ENCODE measurements around the gene ZNF764.
A peak's percentile ranks its signal among the peaks of the same experiment; 100 is the strongest.

Gene ZNF764

GRCh38 chr16:30548416-30549253, 9.5 kb downstream of the ZNF764 start:
- 75% methylated on average over 8 of the region's 8 CpGs for WGBS
- no peak overlapping the region for H3K4me3 ChIP-seq (ENCODE audit: insufficient read depth in 1 of 2, low read depth in 1 of 2, low read length in 2 of 2)

GRCh38 chr16:30546115-30546514, 12.1 kb downstream of the ZNF764 start:
- no peak overlapping the region for H4K91ac ChIP-seq (ENCODE audit: low read length)
- H3K4me1 ChIP-seq (ENCODE audit: control insufficient read depth, insufficient read depth, low read depth, low read length) = peaks cover 9% of the 10 kb centered on the region
- no peak overlapping the region for H2BK12ac ChIP-seq (ENCODE audit: low read length in 2 of 2)
- DNase-seq = no peak
- no peak overlapping the region for H2BK15ac ChIP-seq (ENCODE audit: low read depth, poor library complexity, severe bottlenecking)
- H2BK5ac ChIP-seq (ENCODE audit: low read depth, low read length, poor library complexity, severe bottlenecking) = no peak overlapping the region
- no peak overlapping the region for H4K8ac ChIP-seq (ENCODE audit: low read length)
- H2BK120ac ChIP-seq (ENCODE audit: low read depth, low read length) = no peak overlapping the region
- H3K14ac ChIP-seq (ENCODE audit: low read length in 2 of 2) = no peak overlapping the region
- H3K9me3 ChIP-seq (ENCODE audit: control insufficient read depth, low read length) = no peaks in the 10 kb centered on the region
- no peak overlapping the region for H3K23ac ChIP-seq (ENCODE audit: low read length in 2 of 2)
- no peaks in the 10 kb centered on the region for H3K36me3 ChIP-seq (ENCODE audit: control insufficient read depth in 1 of 2, insufficient read depth in 2 of 2, low read depth in 1 of 2, low read length in 2 of 2)
- no peak overlapping the region for H3K18ac ChIP-seq (ENCODE audit: low read depth in 1 of 2, low read length in 2 of 2)
- no peak overlapping the region for H3K4me3 ChIP-seq (ENCODE audit: insufficient read depth in 1 of 2, low read depth in 1 of 2, low read length in 2 of 2)
- peaks cover under 1% of the 10 kb centered on the region for H3K79me1 ChIP-seq (replicated peaks; ENCODE audit: low read length, poor library complexity, severe bottlenecking)
- WGBS = 92% methylated on average over 8 of the region's 8 CpGs
- no peaks in the 10 kb centered on the region for H3K27me3 ChIP-seq (ENCODE audit: control insufficient read depth in 1 of 2, insufficient read depth in 1 of 2, low read length in 2 of 2)
- H3K4ac ChIP-seq (ENCODE audit: low read depth in 1 of 2, low read length in 2 of 2) = no peak overlapping the region
- H2AK5ac ChIP-seq (ENCODE audit: low read length, severe bottlenecking) = no peak overlapping the region
- no peak overlapping the region for H3K27ac ChIP-seq (ENCODE audit: low read length, poor library complexity, severe bottlenecking)
- no peak overlapping the region for H2AFZ ChIP-seq (ENCODE audit: low read depth, low read length)
- no peak overlapping the region for H3K4me2 ChIP-seq (ENCODE audit: low read length, poor library complexity, severe bottlenecking)
- no peak overlapping the region for H3K9ac ChIP-seq (ENCODE audit: low read length)

More at GRCh38 chr16:30548416-30549253, 9.5 kb downstream of the ZNF764 start:
- Histone ChIP-seq H4K8ac (ENCODE audit: low read length) (no peak overlapping the region), H2BK15ac (ENCODE audit: low read depth, poor library complexity, severe bottlenecking) (no peak overlapping the region), H3K36me3 (ENCODE audit: control insufficient read depth in 1 of 2, insufficient read depth in 2 of 2, low read depth in 1 of 2, low read length in 2 of 2) (peaks cover 9 to 11% of the 10 kb centered on the region in 2 experiments), H3K4me1 (ENCODE audit: control insufficient read depth, insufficient read depth, low read depth, low read length) (peaks cover 5% of the 10 kb centered on the region), H3K27me3 (ENCODE audit: control insufficient read depth in 1 of 2, insufficient read depth in 1 of 2, low read length in 2 of 2) (no peaks in the 10 kb centered on the region), H2BK5ac (ENCODE audit: low read depth, low read length, poor library complexity, severe bottlenecking) (no peak overlapping the region), H2BK120ac (ENCODE audit: low read depth, low read length) (no peak overlapping the region), H3K4ac (ENCODE audit: low read depth in 1 of 2, low read length in 2 of 2) (no peak overlapping the region), H3K18ac (ENCODE audit: low read depth in 1 of 2, low read length in 2 of 2) (peak overlapping the region; percentile 23 to 66), H3K14ac (ENCODE audit: low read length in 2 of 2) (peak overlapping the region in 1 of 2 experiments; percentile 59), H3K9ac (ENCODE audit: low read length) (no peak overlapping the region), H2AK5ac (ENCODE audit: low read length, severe bottlenecking) (peak overlapping the region; percentile 21), H2BK12ac (ENCODE audit: low read length in 2 of 2) (peak overlapping the region in 1 of 2 experiments; percentile 45), H3K27ac (ENCODE audit: low read length, poor library complexity, severe bottlenecking) (no peak overlapping the region), H4K91ac (ENCODE audit: low read length) (no peak overlapping the region), H3K23ac (ENCODE audit: low read length in 2 of 2) (no peak overlapping the region), H3K4me2 (ENCODE audit: low read length, poor library complexity, severe bottlenecking) (no peak overlapping the region), H3K9me3 (ENCODE audit: control insufficient read depth, low read length) (no peaks in the 10 kb centered on the region), H3K79me1 (replicated peaks; ENCODE audit: low read length, poor library complexity, severe bottlenecking) (peaks cover 12% of the 10 kb centered on the region), H2AFZ (ENCODE audit: low read depth, low read length) (no peak overlapping the region)
- no peak for DNase-seq

DNA sequence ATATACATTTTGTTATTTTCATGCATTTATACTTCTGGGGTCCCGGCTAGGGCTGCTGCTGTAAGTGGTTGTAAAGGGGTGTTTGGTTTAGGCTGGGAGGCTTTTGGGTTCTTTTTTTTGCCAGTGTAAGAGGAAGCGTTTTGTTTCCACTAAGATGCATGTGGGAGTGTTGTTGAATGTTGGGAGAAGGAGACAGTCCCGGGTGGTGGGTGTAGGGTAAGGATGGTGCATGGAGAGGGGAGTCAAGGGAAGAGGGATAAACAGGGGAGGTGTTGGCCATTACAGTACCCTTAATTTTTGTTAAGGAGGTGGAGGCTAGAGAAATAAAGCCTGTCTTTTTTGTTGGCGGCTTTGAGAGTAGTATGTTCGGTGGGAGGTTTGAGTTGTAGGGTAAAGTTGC, 15.1 kb downstream of the ZNF764 start:
- H4K91ac ChIP-seq (ENCODE audit: low read length) = no peak overlapping the region
- no peak overlapping the region for H2BK5ac ChIP-seq (ENCODE audit: low read depth, low read length, poor library complexity, severe bottlenecking)
- no peak overlapping the region for H3K18ac ChIP-seq (ENCODE audit: low read depth in 1 of 2, low read length in 2 of 2)
- H2BK15ac ChIP-seq (ENCODE audit: low read depth, poor library complexity, severe bottlenecking) = no peak overlapping the region
- H2BK12ac ChIP-seq (ENCODE audit: low read length in 2 of 2) = peak overlapping the region in 1 of 2 experiments; percentile 38
- no peak overlapping the region for H4K8ac ChIP-seq (ENCODE audit: low read length)
- no peak overlapping the region for H2AK5ac ChIP-seq (ENCODE audit: low read length, severe bottlenecking)
- no peak overlapping the region for H3K14ac ChIP-seq (ENCODE audit: low read length in 2 of 2)
- H3K27me3 ChIP-seq (ENCODE audit: control insufficient read depth in 1 of 2, insufficient read depth in 1 of 2, low read length in 2 of 2) = no peaks in the 10 kb centered on the region
- no peak overlapping the region for H3K4ac ChIP-seq (ENCODE audit: low read depth in 1 of 2, low read length in 2 of 2)
- DNase-seq = no peak
- no peak overlapping the region for H2BK120ac ChIP-seq (ENCODE audit: low read depth, low read length)
- H3K27ac ChIP-seq (ENCODE audit: low read length, poor library complexity, severe bottlenecking) = no peak overlapping the region
- no peak overlapping the region for H3K4me2 ChIP-seq (ENCODE audit: low read length, poor library complexity, severe bottlenecking)
- WGBS = 91% methylated on average over 5 of the region's 5 CpGs
- no peaks in the 10 kb centered on the region for H3K9me3 ChIP-seq (ENCODE audit: control insufficient read depth, low read length)
- no peak overlapping the region for H2AFZ ChIP-seq (ENCODE audit: low read depth, low read length)
- no peak overlapping the region for H3K9ac ChIP-seq (ENCODE audit: low read length)
- no peak overlapping the region for H3K4me3 ChIP-seq (ENCODE audit: insufficient read depth in 1 of 2, low read depth in 1 of 2, low read length in 2 of 2)
- no peaks in the 10 kb centered on the region for H3K79me1 ChIP-seq (replicated peaks; ENCODE audit: low read length, poor library complexity, severe bottlenecking)
- no peaks in the 10 kb centered on the region for H3K36me3 ChIP-seq (ENCODE audit: control insufficient read depth in 1 of 2, insufficient read depth in 2 of 2, low read depth in 1 of 2, low read length in 2 of 2)
- H3K4me1 ChIP-seq (ENCODE audit: control insufficient read depth, insufficient read depth, low read depth, low read length) = peaks cover 6% of the 10 kb centered on the region
- H3K23ac ChIP-seq (ENCODE audit: low read length in 2 of 2) = no peak overlapping the region

GRCh38 chr16:30541502-30542329, 16.5 kb downstream of the ZNF764 start:
- 31% methylated on average over 10 of the region's 10 CpGs for WGBS
- Histone ChIP-seq H3K9me3 (ENCODE audit: control insufficient read depth, low read length) (no peaks in the 10 kb centered on the region), H3K36me3 (ENCODE audit: control insufficient read depth in 1 of 2, insufficient read depth in 2 of 2, low read depth in 1 of 2, low read length in 2 of 2) (no peaks in the 10 kb centered on the region)

More at GRCh38 chr16:30541502-30542329, 16.5 kb downstream of the ZNF764 start:
- no peak overlapping the region for H2BK120ac ChIP-seq (ENCODE audit: low read depth, low read length)
- H2BK12ac ChIP-seq (ENCODE audit: low read length in 2 of 2) = peak overlapping the region in 1 of 2 experiments; percentile 94
- H3K14ac ChIP-seq (ENCODE audit: low read length in 2 of 2) = no peak overlapping the region
- peak overlapping the region; percentile 68 for H3K9ac ChIP-seq (ENCODE audit: low read length)
- peak overlapping the region; percentile 85 for H3K27ac ChIP-seq (ENCODE audit: low read length, poor library complexity, severe bottlenecking)
- peak overlapping the region; percentile 6 for H4K91ac ChIP-seq (ENCODE audit: low read length)
- no peaks in the 10 kb centered on the region for H3K27me3 ChIP-seq (ENCODE audit: control insufficient read depth in 1 of 2, insufficient read depth in 1 of 2, low read length in 2 of 2)
- no peak overlapping the region for H2BK5ac ChIP-seq (ENCODE audit: low read depth, low read length, poor library complexity, severe bottlenecking)
- H3K4me1 ChIP-seq (ENCODE audit: control insufficient read depth, insufficient read depth, low read depth, low read length) = peaks cover 6% of the 10 kb centered on the region
- no peaks in the 10 kb centered on the region for H3K79me1 ChIP-seq (replicated peaks; ENCODE audit: low read length, poor library complexity, severe bottlenecking)
- peak; percentile 78 for DNase-seq
- H3K18ac ChIP-seq (ENCODE audit: low read depth in 1 of 2, low read length in 2 of 2) = peak overlapping the region in 1 of 2 experiments; percentile 80
- peak overlapping the region; percentile 68 for H2AK5ac ChIP-seq (ENCODE audit: low read length, severe bottlenecking)
- H3K4ac ChIP-seq (ENCODE audit: low read depth in 1 of 2, low read length in 2 of 2) = peak overlapping the region in 1 of 2 experiments; percentile 61
- peak overlapping the region; percentile 5 for H2AFZ ChIP-seq (ENCODE audit: low read depth, low read length)
- no peak overlapping the region for H3K23ac ChIP-seq (ENCODE audit: low read length in 2 of 2)
- peak overlapping the region; percentile 80 for H4K8ac ChIP-seq (ENCODE audit: low read length)
- no peak overlapping the region for H2BK15ac ChIP-seq (ENCODE audit: low read depth, poor library complexity, severe bottlenecking)
- H3K4me2 ChIP-seq (ENCODE audit: low read length, poor library complexity, severe bottlenecking) = peak overlapping the region; percentile 49
- no peak overlapping the region for H3K4me3 ChIP-seq (ENCODE audit: insufficient read depth in 1 of 2, low read depth in 1 of 2, low read length in 2 of 2)

All from mesenchymal stem cell (in vitro differentiated cells and primary cell).